ENCODE data around the gene MAP7D1.

MAP7D1 gene

DNA sequence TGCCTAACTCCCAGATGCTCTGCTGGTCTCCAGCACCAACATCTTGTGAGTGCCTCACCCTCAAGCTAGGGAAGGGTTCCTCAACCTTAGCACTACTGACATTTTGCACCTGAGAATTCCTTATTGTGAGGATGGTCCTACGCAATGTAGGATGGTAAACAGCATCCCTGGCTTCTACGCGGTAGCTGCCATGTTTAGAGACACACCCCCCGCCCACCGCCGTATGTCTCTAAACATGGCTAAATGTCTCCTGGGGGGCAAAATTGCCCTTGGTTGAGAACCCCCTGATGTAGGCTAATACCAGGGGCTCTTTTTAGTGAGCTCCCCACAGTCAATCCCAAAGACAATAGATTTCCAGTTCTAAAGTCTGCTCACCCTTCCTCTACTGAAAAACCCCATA lies 2.5 kb upstream of the MAP7D1 start:
- no peak overlapping the region for H3K4me3 ChIP-seq (ENCODE audit: low read depth, low read length)
- TF ChIP-seq CTCF (IDR thresholded peaks at IDR 0.05): no peak
- no peaks in the 10 kb centered on the region for H3K9me3 ChIP-seq (ENCODE audit: control insufficient read depth, low read length)
- H3K79me2 ChIP-seq: no peaks in the 10 kb centered on the region
- H3K27ac ChIP-seq: no peak overlapping the region
- H3K4me1 ChIP-seq: peaks cover 23% of the 10 kb centered on the region
- H3K27me3 ChIP-seq (ENCODE audit: control insufficient read depth, insufficient read depth, low read length): no peaks in the 10 kb centered on the region
- H2AFZ ChIP-seq: no peak overlapping the region
- H3K9ac ChIP-seq: no peak overlapping the region
- no peaks in the 10 kb centered on the region for H3K36me3 ChIP-seq (ENCODE audit: control insufficient read depth, insufficient read depth, low read length)
- no peak overlapping the region for H3K4me2 ChIP-seq (ENCODE audit: low read length)

- Histone ChIP-seq H3K36me3 (ENCODE audit: control insufficient read depth, insufficient read depth, low read length) (no peaks in the 10 kb centered on the region), H3K79me2 (peaks cover 2% of the 10 kb centered on the region), H3K27me3 (ENCODE audit: control insufficient read depth, insufficient read depth, low read length) (no peaks in the 10 kb centered on the region), H3K4me2 (ENCODE audit: low read length) (no peak overlapping the region), H3K9me3 (ENCODE audit: control insufficient read depth, low read length) (no peaks in the 10 kb centered on the region), H3K9ac (no peak overlapping the region), H2AFZ (no peak overlapping the region), H3K4me1 (peaks cover 23% of the 10 kb centered on the region), H3K4me3 (ENCODE audit: low read depth, low read length) (no peak overlapping the region), H3K27ac (no peak overlapping the region)
- TF ChIP-seq CTCF (IDR thresholded peaks at IDR 0.05): no peak
Observed at GRCh38 chr1:36154335-36154734, 1.6 kb upstream of the MAP7D1 start.

- H3K4me1 ChIP-seq: peaks cover 20% of the 10 kb centered on the region
Observed at GRCh38 chr1:36154765-36155407, 1.1 kb upstream of the MAP7D1 start.

GRCh38 chr1:36156329-36157114 lies 562 bp downstream of the MAP7D1 start:
- Histone ChIP-seq H2AFZ (peak overlapping the region; percentile 34), H3K4me3 (ENCODE audit: low read depth, low read length) (peak overlapping the region; percentile 78), H3K27ac (peak overlapping the region; percentile 69), H3K9me3 (ENCODE audit: control insufficient read depth, low read length) (no peaks in the 10 kb centered on the region), H3K36me3 (ENCODE audit: control insufficient read depth, insufficient read depth, low read length) (no peaks in the 10 kb centered on the region), H3K79me2 (peaks cover 16% of the 10 kb centered on the region), H3K9ac (peak overlapping the region; percentile 61), H3K27me3 (ENCODE audit: control insufficient read depth, insufficient read depth, low read length) (no peaks in the 10 kb centered on the region), H3K4me1 (peaks cover 12% of the 10 kb centered on the region), H3K4me2 (ENCODE audit: low read length) (peak overlapping the region; percentile 60)
- no peak for TF ChIP-seq CTCF (IDR thresholded peaks at IDR 0.05)

More at GRCh38 chr1:36154765-36155407, 1.1 kb upstream of the MAP7D1 start:
- H3K4me3 ChIP-seq (ENCODE audit: low read depth, low read length): peak overlapping the region; percentile 97
- no peaks in the 10 kb centered on the region for H3K9me3 ChIP-seq (ENCODE audit: control insufficient read depth, low read length)
- peak overlapping the region; percentile 90 for H3K4me2 ChIP-seq (ENCODE audit: low read length)
- TF ChIP-seq CTCF (IDR thresholded peaks at IDR 0.05): no peak
- H3K27me3 ChIP-seq (ENCODE audit: control insufficient read depth, insufficient read depth, low read length): no peaks in the 10 kb centered on the region
- peak overlapping the region; percentile 43 for H3K9ac ChIP-seq
- peak overlapping the region; percentile 80 for H2AFZ ChIP-seq
- peak overlapping the region; percentile 89 for H3K27ac ChIP-seq
- no peaks in the 10 kb centered on the region for H3K36me3 ChIP-seq (ENCODE audit: control insufficient read depth, insufficient read depth, low read length)
- H3K79me2 ChIP-seq: peaks cover 6% of the 10 kb centered on the region

Measured in parathyroid adenoma (tissue), 2 donors.